NCI-H524 (cell line): ENCODE results near the gene LPAR6.

Experiments used
- DNase-seq, 2 experiments: peaks; one replicate each; lab custom pipeline; 2025; lab: John Stamatoyannopoulos, UW

Gene LPAR6

GRCh38 chr13:48414501-48414900 is 1.6 kb upstream of the LPAR6 start:
- no peak for DNase-seq

- DNase-seq = no peak
These were observed 927 bp downstream of the LPAR6 start for GRCh38 chr13:48411841-48412531.

- DNase-seq = no peak
These were observed 1.6 kb downstream of the LPAR6 start for GRCh38 chr13:48411147-48411794.

- DNase-seq = no peak
These were observed 2.7 kb downstream of the LPAR6 start for GRCh38 chr13:48410199-48410598.

- DNase-seq = no peak
These were observed 7.0 kb downstream of the LPAR6 start for GRCh38 chr13:48405875-48406274.

GRCh38 chr13:48404952-48405351 is 8.0 kb downstream of the LPAR6 start:
- no peak for DNase-seq

- no peak for DNase-seq
These were observed 9.0 kb downstream of the LPAR6 start for GRCh38 chr13:48403913-48404312.

GRCh38 chr13:48403151-48403631 is 9.7 kb downstream of the LPAR6 start:
- DNase-seq = no peak

- no peak for DNase-seq
These were observed 10.5 kb downstream of the LPAR6 start for GRCh38 chr13:48402325-48402932.

- no peak for DNase-seq
These were observed 11.4 kb downstream of the LPAR6 start for GRCh38 chr13:48401480-48401879.

GRCh38 chr13:48400850-48401291 is 12.0 kb downstream of the LPAR6 start:
- DNase-seq = no peak

- no peak for DNase-seq
These were observed 12.7 kb downstream of the LPAR6 start for GRCh38 chr13:48400090-48400694.

GRCh38 chr13:48398450-48399095 is 14.3 kb downstream of the LPAR6 start:
- no peak for DNase-seq

GRCh38 chr13:48397744-48398143 is 15.2 kb downstream of the LPAR6 start:
- DNase-seq = no peak

GRCh38 chr13:48393698-48394085 is 19.2 kb downstream of the LPAR6 start:
- no peak for DNase-seq

GRCh38 chr13:48393030-48393697 is 19.7 kb downstream of the LPAR6 start:
- no peak for DNase-seq

GRCh38 chr13:48391257-48391656 is 21.7 kb downstream of the LPAR6 start:
- no peak for DNase-seq

GRCh38 chr13:48386816-48387215 is 26.1 kb downstream of the LPAR6 start:
- no peak for DNase-seq

GRCh38 chr13:48383384-48383783 is 29.5 kb downstream of the LPAR6 start:
- DNase-seq = no peak

GRCh38 chr13:48380581-48380980 is 32.3 kb downstream of the LPAR6 start:
- no peak for DNase-seq

GRCh38 chr13:48377857-48378256 is 35.1 kb downstream of the LPAR6 start:
- DNase-seq = no peak

- DNase-seq = no peak
These were observed 42.1 kb downstream of the LPAR6 start for GRCh38 chr13:48370815-48371214.
